Testis (tissue), 2 donors: ENCODE data around the gene SNAP25.

Experiments used
- CTCF ChIP-seq, 3 experiments: fragments of 450-650 bp in 2 of 3; fragments of 200-600 bp in 1 of 3; sonication (generic) in 1 of 3; IDR thresholded peaks; one replicate each; pipeline ENCODE4 v1.5.1; 2016 to 2019; ENCODE audit warnings: antibody characterized with exemption in 3 of 3, mild to moderate bottlenecking in 2 of 3, moderate library complexity in 1 of 3
- POLR2A ChIP-seq: fragments of 450-650 bp; IDR thresholded peaks from one replicate; pipeline ENCODE4 v1.6.1; 2017; ENCODE audit warnings: antibody characterized with exemption, mild to moderate bottlenecking, moderate library complexity

GRCh38 chr20:10270630-10271029 lies 52.0 kb downstream of the SNAP25 start:
- TF ChIP-seq CTCF (IDR thresholded peaks at IDR 0.05) (no peak), POLR2A (no peak)
